GM20000 (cell line): ENCODE data around the gene MRPS22.

Experiments
- DNase-seq: peaks from one replicate; pipeline ENCODE4 v3.0.0; 2012; ENCODE audit warnings: low spot score
- TF ChIP-seq, protein P1 (sequence below): IDR thresholded peaks from 2 replicates; pipeline ENCODE4 v1.5.1; 2012; ENCODE audit warnings: mild to moderate bottlenecking, control low read depth; ENCODE audit errors: extremely low read depth, missing control alignments

MRPS22 gene

GRCh38 chr3:139343895-139344856 lies at the start of gene MRPS22:
Gene MRPS22 (plus strand): TSS chr3:139344020. CDS start chr3:139344027, 7 bp downstream.
- TF ChIP-seq, protein P1, sequence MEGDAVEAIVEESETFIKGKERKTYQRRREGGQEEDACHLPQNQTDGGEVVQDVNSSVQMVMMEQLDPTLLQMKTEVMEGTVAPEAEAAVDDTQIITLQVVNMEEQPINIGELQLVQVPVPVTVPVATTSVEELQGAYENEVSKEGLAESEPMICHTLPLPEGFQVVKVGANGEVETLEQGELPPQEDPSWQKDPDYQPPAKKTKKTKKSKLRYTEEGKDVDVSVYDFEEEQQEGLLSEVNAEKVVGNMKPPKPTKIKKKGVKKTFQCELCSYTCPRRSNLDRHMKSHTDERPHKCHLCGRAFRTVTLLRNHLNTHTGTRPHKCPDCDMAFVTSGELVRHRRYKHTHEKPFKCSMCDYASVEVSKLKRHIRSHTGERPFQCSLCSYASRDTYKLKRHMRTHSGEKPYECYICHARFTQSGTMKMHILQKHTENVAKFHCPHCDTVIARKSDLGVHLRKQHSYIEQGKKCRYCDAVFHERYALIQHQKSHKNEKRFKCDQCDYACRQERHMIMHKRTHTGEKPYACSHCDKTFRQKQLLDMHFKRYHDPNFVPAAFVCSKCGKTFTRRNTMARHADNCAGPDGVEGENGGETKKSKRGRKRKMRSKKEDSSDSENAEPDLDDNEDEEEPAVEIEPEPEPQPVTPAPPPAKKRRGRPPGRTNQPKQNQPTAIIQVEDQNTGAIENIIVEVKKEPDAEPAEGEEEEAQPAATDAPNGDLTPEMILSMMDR, result no peak
- DNase-seq, result peak; percentile 88

DNA sequence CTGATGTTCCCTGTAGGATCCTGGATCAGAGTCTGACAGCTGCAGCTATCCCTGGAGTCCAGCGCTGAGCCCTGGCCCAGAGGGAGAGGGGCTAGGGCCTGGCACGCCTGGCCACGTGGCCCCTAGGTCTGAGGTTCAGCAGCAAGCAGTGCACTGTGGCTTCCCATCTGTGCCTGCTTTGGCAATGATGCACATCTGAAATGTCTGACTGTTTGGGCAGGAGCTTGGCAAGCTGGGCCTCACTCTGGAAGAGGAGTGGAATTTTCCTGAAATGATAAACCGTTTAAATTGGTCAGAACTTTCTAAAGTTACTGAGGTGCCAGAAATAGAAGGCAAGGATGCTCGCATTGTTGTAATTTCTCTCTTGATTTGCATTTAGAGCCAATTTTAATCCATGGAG lies 48.8 kb upstream of the MRPS22 start:
- no peak for DNase-seq

GRCh38 chr3:139296141-139296718 lies 47.6 kb upstream of the MRPS22 start:
- no peak for DNase-seq
- TF ChIP-seq, protein P1, result no peak

More for the DNA sequence above, 48.8 kb upstream of the MRPS22 start:
- TF ChIP-seq, protein P1, result no peak

GRCh38 chr3:139297588-139298311 lies 46.1 kb upstream of the MRPS22 start:
- TF ChIP-seq, protein P1, result no peak
- no peak for DNase-seq

DNA sequence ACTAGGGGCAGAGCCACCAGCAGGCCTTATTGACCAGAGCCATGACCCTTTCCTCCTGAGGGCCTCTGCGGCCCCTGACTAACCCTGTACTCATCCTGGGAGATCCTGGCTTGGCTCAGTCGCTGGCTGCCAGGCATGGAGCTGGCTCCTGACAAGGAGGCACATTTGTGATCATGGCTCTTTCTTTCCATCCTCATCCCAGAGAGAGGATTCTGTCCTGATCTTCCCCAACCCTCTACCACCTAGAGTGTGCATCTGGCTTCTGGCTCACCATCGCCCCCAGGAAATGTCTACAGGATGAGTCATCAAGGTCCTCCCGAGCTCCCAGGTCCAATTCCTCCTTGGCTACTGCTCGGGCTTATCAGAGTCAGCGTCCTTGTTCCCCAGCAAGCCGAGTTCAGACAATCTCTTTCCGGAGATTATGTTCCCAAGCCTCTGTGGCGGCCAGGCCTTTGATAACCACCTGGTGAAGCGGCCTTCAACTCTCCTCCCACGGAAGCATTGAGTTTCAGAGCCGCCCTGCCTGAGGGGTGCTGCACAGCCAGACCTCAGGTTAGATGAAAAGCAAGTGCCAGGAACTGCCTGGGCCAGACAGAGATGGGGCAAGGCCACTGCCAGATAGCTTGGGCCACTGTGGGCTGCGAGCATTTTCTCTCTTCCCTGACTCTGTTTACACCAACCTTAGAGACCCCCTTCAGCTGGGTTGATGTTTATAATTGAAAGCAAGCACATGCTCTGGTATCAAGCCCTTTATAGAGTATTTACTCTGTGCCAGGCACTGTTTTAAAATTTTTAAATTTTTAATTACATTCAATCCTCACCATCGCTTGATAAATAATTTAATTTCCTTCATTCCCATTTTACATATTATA lies 44.3 kb upstream of the MRPS22 start:
- DNase-seq, result no peak
- TF ChIP-seq, protein P1, result no peak

- TF ChIP-seq, protein P1, result no peak
- no peak for DNase-seq
Observed at GRCh38 chr3:139300416-139300815, 43.4 kb upstream of the MRPS22 start.
